Left renal pelvis (tissue), 4 donors: ENCODE measurements around the gene RBM3. TPM values are rescaled to one million over a fixed set of nuclear protein-coding genes. Genes with fewer than 3 reads are reported as not detected.

Experiments used
- DNase-seq, 4 donors: peaks; one replicate each; pipeline ENCODE4 v3.0.0-alpha.2; 2013; ENCODE audit warnings: low read depth in 4 of 4, low spot score in 3 of 4
- polyA plus RNA-seq, 4 donors: library from polyadenylated mRNA; unstranded; fragments of 120-200 nt; gene quantifications; one replicate each; pipeline ENCODE4 v1.2.1, GENCODE V29; 2013; ENCODE audit not compliant: insufficient read length in 4 of 4

The RBM3 gene
- polyA plus RNA-seq, 4 donors: 246 to 383 (median 329) TPM

GRCh38 chrX:48613502-48614160, 39.3 kb downstream of the RBM3 start:
- no peak for DNase-seq

- no peak for DNase-seq
These were observed 42.3 kb downstream of the RBM3 start for GRCh38 chrX:48616576-48616975.

GRCh38 chrX:48617542-48618340, 43.5 kb downstream of the RBM3 start:
- no peak for DNase-seq

GRCh38 chrX:48626401-48627298, 52.4 kb downstream of the RBM3 start:
- no peak for DNase-seq

Other genes starting within 250 kb of the RBM3 start
- not detected for gene SSX3, start 217.8 kb upstream of the RBM3 start, polyA plus RNA-seq
- gene SSX4, start 190.9 kb upstream of the RBM3 start, polyA plus RNA-seq: not detected
- not detected for gene SSX4B, start 162.5 kb upstream of the RBM3 start, polyA plus RNA-seq
- gene SLC38A5, start 104.2 kb upstream of the RBM3 start, polyA plus RNA-seq: 1 to 10 TPM; 4.2 to 9.2 (median 6.1) TPM
- 10 to 100 TPM; 34.1 to 51.2 (median 39.6) TPM for gene FTSJ1, start 98.3 kb upstream of the RBM3 start, polyA plus RNA-seq
- gene PORCN, start 65.5 kb upstream of the RBM3 start, polyA plus RNA-seq: 1 to 10 TPM; 7.1 to 9.8 (median 8.4) TPM
- gene EBP, start 52.7 kb upstream of the RBM3 start, polyA plus RNA-seq: 10 to 100 TPM; 33.8 to 76.9 (median 69.0) TPM
- 10 to 100 TPM in 1 of 4 donors, 1 to 10 TPM in 3; 8.9 to 12.2 (median 9.6) TPM for gene TBC1D25, start 34.8 kb upstream of the RBM3 start, polyA plus RNA-seq
- gene WDR13, start 23.0 kb downstream of the RBM3 start, polyA plus RNA-seq: 100 to 1,000 TPM; 111 to 149 (median 114) TPM
- gene WAS, start 109.3 kb downstream of the RBM3 start, polyA plus RNA-seq: 1 to 10 TPM; 2.8 to 4.0 (median 3.4) TPM
- gene SUV39H1, start 122.2 kb downstream of the RBM3 start, polyA plus RNA-seq: 1 to 10 TPM; 4.7 to 7.8 (median 5.9) TPM
- 1 to 10 TPM in 3 of 4 donors, not detected in 1; 1.6 to 1.7 (median 1.6) TPM for gene GLOD5, start 187.3 kb downstream of the RBM3 start, polyA plus RNA-seq
- 1 to 10 TPM in 1 of 4 donors, under 1 TPM in 3; 0.26 to 2.4 (median 0.55) TPM for gene GATA1, start 212.1 kb downstream of the RBM3 start, polyA plus RNA-seq
- 100 to 1,000 TPM; 123 to 209 (median 159) TPM for gene HDAC6, start 227.6 kb downstream of the RBM3 start, polyA plus RNA-seq